Lung (tissue), 12 donors: Measurements from ENCODE around the gene EML2. TPM values are rescaled to one million over a fixed set of nuclear protein-coding genes. Genes with fewer than 3 reads are reported as not detected.
A peak's percentile ranks its signal among the peaks of the same experiment; 100 is the strongest.

Experiments used
- ATAC-seq: fragments of 200-7000 bp; cut with Tn5 transposase; one replicate; pipeline ENCODE4 v1.9.1; 2020; ENCODE audit warnings: moderate number of reproducible peaks; ENCODE audit not compliant: insufficient read depth, low FRiP score
- DNase-seq, 3 donors: peaks; one replicate each; pipeline ENCODE4 v3.0.0-alpha.2; 2013 to 2017
- H3K27ac ChIP-seq, 2 donors: one replicate each; pipeline ENCODE4 v1.5.1; 2013; ENCODE audit warnings: mild to moderate bottlenecking in 2 of 2, moderate library complexity in 2 of 2, control low read depth in 1 of 2, inconsistent platforms in 1 of 2, low read depth in 1 of 2, low read length in 1 of 2
- H3K27me3 ChIP-seq, 3 donors: one replicate each; pipeline ENCODE4 v1.5.1; 2013; ENCODE audit warnings: low read length in 2 of 3; ENCODE audit not compliant: control insufficient read depth in 3 of 3, insufficient read depth in 3 of 3
- H3K36me3 ChIP-seq, 4 donors: one replicate each; pipeline ENCODE4 v1.5.1; 2013; ENCODE audit warnings: low read length in 4 of 4, mild to moderate bottlenecking in 1 of 4, moderate library complexity in 1 of 4; ENCODE audit not compliant: control insufficient read depth in 4 of 4, insufficient read depth in 4 of 4
- H3K4me1 ChIP-seq, 5 donors: one replicate each; pipeline ENCODE4 v1.5.1; 2013; ENCODE audit warnings: low read length in 5 of 5, mild to moderate bottlenecking in 2 of 5, moderate library complexity in 1 of 5; ENCODE audit not compliant: control insufficient read depth in 5 of 5, insufficient read depth in 5 of 5
- H3K4me3 ChIP-seq: one replicate; pipeline ENCODE4 v1.5.1; 2013; ENCODE audit warnings: mild to moderate bottlenecking, control low read depth, moderate library complexity
- H3K9ac ChIP-seq, 2 donors: one replicate each; pipeline ENCODE4 v1.5.1; 2013; ENCODE audit warnings: low read length in 2 of 2, control low read depth in 1 of 2; ENCODE audit not compliant: insufficient read depth in 1 of 2
- H3K9me3 ChIP-seq, 4 donors: one replicate each; pipeline ENCODE4 v1.5.1; 2013; ENCODE audit warnings: low read length in 3 of 4, mild to moderate bottlenecking in 1 of 4, moderate library complexity in 1 of 4; ENCODE audit not compliant: control insufficient read depth in 4 of 4, insufficient read depth in 3 of 4
- WGBS, 2 donors: extraction: QIAGEN DNeasy Blood & Tissue Kit; methylation state at CpG; one replicate each; pipeline ENCODE4 v1.1.7; 2013; 5-methylcytosine and 5-hydroxymethylcytosine counted together
- polyA plus RNA-seq, 2 donors: library from polyadenylated mRNA; stranded (reverse); fragments of 200-250 nt; gene quantifications; one replicate each; pipeline ENCODE4 v1.2.1, GENCODE V29; 2013
- total RNA-seq, 2 donors: library from RNA; depleted of rRNA in 1 of 2; stranded (reverse); fragments of >200 nt in 1 of 2; gene quantifications; one replicate each; pipeline ENCODE4 v1.2.1, GENCODE V29; 2014 to 2021
- TF ChIP-seq, protein P1 (sequence below): IDR thresholded peaks from 2 replicates; pipeline ENCODE4 v1.5.1; 2012; ENCODE audit warnings: mild to moderate bottlenecking; ENCODE audit errors: control extremely low read depth, extremely low read depth
- donor health status: control.
- donor health status: control.
- donor health status: Bipolar disorder and iron deficiency.
- donor health status: healthy.
- donor health status: DM: yes; HTN: yes; CAD: no.

Gene EML2
- total and polyA plus RNA-seq, 4 donors: 31.9 to 74.5 (median 40.1) TPM

DNA sequence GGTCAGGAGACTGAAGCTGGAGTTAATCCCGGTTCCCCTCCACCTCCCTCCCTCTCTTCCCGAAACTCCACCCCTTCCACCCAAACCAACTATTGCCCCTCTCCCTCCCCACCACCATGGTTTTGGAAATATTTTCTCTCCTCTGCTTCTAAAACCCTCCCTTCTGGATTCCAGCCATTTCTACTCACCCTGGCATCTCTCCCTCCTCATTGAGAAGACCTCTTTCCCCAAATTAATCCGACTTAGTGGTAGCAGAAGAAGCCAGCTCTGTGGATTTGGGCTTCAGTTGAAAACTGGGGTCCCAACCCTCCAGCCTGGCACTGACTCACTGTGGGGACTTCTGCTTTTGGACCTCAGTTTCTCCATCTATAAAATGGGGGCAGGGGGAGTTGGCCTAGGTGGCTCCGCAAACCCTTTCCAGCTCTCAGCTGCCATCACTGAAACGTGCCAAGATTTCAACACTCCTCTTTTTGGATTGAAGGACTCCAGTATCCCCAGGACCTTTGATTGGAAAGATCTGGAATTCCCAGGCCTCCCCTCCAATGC, 38.8 kb downstream of the EML2 start:
- no peaks in the 10 kb centered on the region for H3K36me3 ChIP-seq
- DNase-seq (no peak), ATAC-seq (no peak)
- WGBS, 2 donors: 41 to 48% methylated on average over 5 of the region's 5 CpGs
- peaks cover 0 to 5% (median 0%) of the 10 kb centered on the region in 5 donors for H3K4me1 ChIP-seq
- H3K9ac ChIP-seq: no peak overlapping the region
- TF ChIP-seq, protein P1, sequence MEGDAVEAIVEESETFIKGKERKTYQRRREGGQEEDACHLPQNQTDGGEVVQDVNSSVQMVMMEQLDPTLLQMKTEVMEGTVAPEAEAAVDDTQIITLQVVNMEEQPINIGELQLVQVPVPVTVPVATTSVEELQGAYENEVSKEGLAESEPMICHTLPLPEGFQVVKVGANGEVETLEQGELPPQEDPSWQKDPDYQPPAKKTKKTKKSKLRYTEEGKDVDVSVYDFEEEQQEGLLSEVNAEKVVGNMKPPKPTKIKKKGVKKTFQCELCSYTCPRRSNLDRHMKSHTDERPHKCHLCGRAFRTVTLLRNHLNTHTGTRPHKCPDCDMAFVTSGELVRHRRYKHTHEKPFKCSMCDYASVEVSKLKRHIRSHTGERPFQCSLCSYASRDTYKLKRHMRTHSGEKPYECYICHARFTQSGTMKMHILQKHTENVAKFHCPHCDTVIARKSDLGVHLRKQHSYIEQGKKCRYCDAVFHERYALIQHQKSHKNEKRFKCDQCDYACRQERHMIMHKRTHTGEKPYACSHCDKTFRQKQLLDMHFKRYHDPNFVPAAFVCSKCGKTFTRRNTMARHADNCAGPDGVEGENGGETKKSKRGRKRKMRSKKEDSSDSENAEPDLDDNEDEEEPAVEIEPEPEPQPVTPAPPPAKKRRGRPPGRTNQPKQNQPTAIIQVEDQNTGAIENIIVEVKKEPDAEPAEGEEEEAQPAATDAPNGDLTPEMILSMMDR: no peak
- peaks cover 0 to 71% (median 56%) of the 10 kb centered on the region in 3 donors for H3K27me3 ChIP-seq
- H3K4me3 ChIP-seq: peak overlapping the region; percentile 71
- no peaks in the 10 kb centered on the region for H3K9me3 ChIP-seq
- H3K27ac ChIP-seq: peak overlapping the region in 1 of 2 donors; percentile 45

DNA sequence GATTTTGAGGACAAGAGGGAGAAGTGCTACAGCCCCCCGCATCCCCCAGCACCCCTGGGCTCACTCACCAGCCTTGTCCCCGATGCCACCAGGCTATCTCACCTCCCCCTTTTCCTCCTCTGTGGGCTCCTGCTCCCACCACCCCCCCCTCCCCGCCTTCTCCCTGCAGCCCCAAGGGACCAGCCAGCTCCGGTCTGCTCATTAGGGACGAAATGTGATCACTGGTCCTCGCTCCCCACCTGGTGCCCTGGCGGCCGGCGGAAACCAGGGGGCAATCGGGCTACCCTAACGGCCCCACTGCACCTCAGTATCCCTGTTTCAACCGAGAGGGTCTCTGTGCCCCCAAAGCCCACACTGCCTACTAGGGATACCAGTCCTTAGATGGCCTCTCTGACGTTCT, 39.9 kb downstream of the EML2 start:
- Histone ChIP-seq H3K36me3 (no peaks in the 10 kb centered on the region), H3K4me3 (no peak overlapping the region), H3K27me3 (peaks cover 0 to 73% (median 56%) of the 10 kb centered on the region in 3 donors), H3K4me1 (peaks cover 0 to 5% (median 0%) of the 10 kb centered on the region in 5 donors), H3K27ac (no peak overlapping the region), H3K9me3 (no peaks in the 10 kb centered on the region), H3K9ac (no peak overlapping the region)
- 8 to 15% methylated on average over 13 of the region's 13 CpGs for whole genome bisulfite sequencing, 2 donors
- DNase-seq (no peak), ATAC-seq (no peak)
- TF ChIP-seq, protein P1: no peak

DNA sequence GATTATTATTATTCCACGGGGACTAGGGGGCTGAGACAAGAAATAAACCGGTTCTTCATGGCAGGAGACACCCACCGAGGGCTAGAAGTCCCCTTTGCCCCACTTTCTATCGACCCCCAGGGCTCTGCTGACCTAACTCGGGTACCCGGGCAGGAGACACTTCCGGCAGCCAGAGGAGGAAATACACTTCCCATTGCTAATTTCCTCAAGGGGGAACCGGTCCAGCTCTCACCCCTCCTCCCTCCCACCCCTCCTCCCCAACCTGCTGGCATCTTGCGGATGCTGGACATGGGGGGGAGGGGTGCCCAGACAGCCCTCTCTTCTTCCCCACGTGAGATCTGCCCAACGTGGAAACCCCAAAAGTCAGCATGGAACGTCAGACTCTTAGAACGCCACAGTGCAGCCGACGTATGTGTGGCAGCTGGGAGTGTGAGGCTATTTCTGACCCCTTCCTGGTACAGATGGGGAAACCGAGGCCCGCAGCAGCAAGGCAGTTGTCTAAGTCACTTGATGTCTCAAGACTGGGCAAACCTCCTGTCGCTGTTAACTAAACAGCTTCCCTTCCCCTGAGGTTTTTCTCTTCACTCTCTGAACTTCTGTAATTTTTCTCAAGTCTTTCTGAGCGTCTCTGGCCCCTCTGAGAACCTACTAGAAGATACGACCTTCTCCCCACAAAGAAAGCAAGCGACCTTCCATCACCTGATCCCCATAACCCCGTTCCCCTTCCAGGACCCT, 40.8 kb downstream of the EML2 start:
- H3K27ac ChIP-seq: peak overlapping the region; percentile 37 to 47
- ATAC-seq (no peak), DNase-seq (peak in 1 of 3 donors; percentile 19)
- H3K9me3 ChIP-seq: no peaks in the 10 kb centered on the region
- peaks cover 0 to 5% (median 0%) of the 10 kb centered on the region in 5 donors for H3K4me1 ChIP-seq
- H3K9ac ChIP-seq: no peak overlapping the region
- no peak overlapping the region for H3K4me3 ChIP-seq
- TF ChIP-seq, protein P1: no peak
- no peaks in the 10 kb centered on the region for H3K36me3 ChIP-seq
- 3% methylated on average over 22 of the region's 22 CpGs for WGBS, 2 donors
- H3K27me3 ChIP-seq: peaks cover 0 to 73% (median 55%) of the 10 kb centered on the region in 3 donors
